NCI-H345 treated with DMSO at 0.1 percent for 48 hours (cell line): ENCODE data around the gene ALDH1L1.

Experiments
- DNase-seq: peaks from one replicate; lab custom pipeline; 2025; ENCODE audit not compliant: unreplicated experiment; lab: John Stamatoyannopoulos, UW

Gene ALDH1L1

DNA sequence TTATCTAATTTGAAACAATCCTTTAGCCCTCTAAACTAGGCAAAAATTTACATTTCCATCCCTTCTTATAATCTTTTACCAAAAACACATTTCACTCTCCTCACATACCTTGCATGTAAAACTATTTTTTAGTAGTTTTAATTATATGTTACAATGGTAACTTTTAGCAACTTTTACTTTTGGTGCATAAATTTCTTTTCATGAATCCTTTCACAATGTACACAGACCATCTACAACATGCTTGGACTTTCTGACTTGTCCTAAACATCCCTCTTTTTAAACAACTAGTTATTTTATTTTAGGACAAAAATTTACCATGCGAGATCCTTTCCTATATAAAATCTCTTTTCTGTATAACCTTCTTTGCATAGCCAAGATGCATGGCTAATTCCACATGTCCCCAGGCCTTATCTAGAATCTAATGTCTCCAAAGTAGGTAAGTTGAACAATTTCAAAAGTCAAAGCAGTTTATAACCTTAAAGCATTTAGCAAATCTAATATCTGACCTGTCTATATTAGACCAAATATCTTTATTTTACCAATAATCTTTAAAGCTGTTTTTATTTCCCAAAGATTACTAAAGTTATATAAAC lies 14.4 kb upstream of the ALDH1L1 start:
- no peak for DNase-seq

DNA sequence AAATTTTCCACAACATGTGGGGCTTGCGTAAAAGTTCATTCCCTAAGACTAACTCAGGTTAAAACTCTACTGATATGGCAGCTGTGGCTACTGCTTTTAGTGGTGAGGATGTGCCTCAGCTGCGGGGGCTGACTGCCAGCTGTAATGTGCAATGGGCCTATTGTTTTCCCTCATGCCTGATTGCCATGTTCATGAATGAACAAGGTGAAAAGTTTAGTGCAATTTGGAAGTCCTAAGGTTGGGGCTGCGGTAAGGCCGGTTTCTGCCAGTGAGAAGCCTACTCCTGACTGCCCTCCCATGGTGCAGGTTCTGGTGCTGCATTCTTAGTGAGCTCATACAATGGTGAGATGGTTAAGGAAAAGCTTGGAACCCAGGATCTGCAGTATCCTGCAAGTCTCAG lies 10.9 kb upstream of the ALDH1L1 start:
- no peak for DNase-seq

- DNase-seq: no peak
Measured at GRCh38 chr3:126187920-126188319, 7.5 kb upstream of the ALDH1L1 start.

DNA sequence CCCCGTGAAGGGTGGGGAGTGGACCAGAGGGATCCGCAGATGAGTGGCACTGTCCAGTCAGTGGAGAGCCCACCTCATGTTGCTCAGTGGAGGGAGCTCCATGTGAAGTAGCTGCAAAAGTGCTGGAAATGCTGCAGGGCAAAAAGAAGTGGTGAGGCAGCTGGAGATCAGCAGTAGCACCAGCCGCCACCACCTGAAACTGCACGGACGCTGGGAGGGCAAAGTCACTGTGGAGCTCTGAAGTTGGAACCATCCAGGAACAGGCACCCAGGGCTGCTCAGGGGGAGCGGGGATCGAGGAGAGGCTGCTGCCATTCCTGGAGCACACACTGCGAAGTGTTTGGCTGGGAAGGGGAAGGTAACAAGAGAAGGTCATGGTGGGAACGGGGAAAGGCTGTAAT lies 6.4 kb upstream of the ALDH1L1 start:
- no peak for DNase-seq

DNA sequence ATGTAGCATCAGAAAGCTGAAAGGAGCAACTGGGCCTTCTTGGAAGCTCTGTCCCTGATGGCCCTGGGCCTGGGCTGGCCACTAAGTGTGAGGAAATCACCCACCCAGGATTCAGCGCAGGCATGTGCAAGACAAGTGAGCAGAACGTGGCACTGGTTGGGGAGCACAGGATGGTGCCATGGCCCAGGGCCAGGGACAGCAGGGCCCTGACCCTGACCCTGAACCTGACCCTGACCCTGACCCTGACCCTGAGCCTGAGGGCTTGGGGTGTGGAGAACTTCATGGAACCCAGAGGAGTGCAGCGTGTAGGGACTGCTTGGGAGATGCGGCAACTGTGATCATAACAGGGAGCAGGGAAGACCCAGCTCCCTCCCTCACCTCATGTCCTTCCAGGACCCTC lies 5.9 kb upstream of the ALDH1L1 start:
- no peak for DNase-seq

GRCh38 chr3:126184465-126185000 lies 4.1 kb upstream of the ALDH1L1 start:
- no peak for DNase-seq

- DNase-seq: no peak
Measured at GRCh38 chr3:126181398-126181725, 976 bp upstream of the ALDH1L1 start.

DNA sequence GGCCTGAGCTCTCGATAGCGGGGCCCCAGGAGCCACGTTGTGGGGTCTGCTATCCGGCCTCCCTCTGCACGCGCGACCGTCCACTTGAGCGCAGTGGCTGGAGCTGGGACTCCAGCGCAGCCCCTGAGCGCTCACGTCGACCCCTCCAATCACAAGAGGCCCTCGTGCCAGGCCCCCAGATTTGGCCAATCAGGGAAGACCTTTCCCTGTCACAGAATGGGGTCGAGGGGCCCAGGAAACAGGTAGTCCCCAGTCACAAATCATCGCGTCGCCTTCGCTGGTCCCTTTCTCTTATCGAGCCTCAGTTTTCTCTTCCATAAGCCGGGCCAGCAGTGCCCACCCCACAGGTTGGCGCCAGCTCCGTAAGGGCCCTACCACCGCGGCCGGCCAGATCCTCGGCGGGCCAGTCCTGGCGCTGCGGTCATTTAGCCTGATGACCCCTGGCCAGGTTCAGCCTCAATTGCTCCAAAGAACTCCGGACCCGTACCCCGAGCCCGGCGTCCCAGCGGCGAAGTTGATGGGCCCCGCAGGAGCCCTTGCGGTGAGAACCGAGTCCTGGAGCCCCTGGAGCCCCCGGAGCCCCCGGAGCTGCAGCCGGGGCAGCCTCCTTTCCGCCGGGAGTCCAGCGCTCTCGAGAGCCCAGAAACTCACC lies 435 bp downstream of the ALDH1L1 start:
- no peak for DNase-seq

- no peak for DNase-seq
Measured at GRCh38 chr3:126170073-126170777, 10.2 kb downstream of the ALDH1L1 start.

- DNase-seq: no peak
Measured at GRCh38 chr3:126167566-126167965, 12.8 kb downstream of the ALDH1L1 start.

GRCh38 chr3:126166009-126166408 lies 14.4 kb downstream of the ALDH1L1 start:
- no peak for DNase-seq

DNA sequence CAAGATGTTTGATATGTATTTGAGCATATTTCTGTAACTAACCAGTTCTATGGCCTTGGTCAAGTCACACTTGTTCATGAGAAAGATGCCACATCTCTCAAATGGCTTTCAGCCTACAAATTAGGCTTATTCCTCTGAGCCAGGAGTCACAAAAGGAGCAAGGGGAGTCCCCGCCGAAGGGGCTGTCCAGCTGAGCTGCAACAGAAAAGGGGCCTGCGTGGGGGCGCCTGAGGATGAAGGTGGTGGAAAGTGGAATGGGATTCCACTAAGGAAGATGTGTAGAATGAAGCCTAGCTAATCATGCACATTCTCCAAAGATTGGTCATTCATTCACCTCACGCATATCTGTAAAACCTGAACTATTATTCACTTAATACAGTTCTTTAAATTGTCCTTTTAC lies 19.1 kb downstream of the ALDH1L1 start:
- no peak for DNase-seq

DNA sequence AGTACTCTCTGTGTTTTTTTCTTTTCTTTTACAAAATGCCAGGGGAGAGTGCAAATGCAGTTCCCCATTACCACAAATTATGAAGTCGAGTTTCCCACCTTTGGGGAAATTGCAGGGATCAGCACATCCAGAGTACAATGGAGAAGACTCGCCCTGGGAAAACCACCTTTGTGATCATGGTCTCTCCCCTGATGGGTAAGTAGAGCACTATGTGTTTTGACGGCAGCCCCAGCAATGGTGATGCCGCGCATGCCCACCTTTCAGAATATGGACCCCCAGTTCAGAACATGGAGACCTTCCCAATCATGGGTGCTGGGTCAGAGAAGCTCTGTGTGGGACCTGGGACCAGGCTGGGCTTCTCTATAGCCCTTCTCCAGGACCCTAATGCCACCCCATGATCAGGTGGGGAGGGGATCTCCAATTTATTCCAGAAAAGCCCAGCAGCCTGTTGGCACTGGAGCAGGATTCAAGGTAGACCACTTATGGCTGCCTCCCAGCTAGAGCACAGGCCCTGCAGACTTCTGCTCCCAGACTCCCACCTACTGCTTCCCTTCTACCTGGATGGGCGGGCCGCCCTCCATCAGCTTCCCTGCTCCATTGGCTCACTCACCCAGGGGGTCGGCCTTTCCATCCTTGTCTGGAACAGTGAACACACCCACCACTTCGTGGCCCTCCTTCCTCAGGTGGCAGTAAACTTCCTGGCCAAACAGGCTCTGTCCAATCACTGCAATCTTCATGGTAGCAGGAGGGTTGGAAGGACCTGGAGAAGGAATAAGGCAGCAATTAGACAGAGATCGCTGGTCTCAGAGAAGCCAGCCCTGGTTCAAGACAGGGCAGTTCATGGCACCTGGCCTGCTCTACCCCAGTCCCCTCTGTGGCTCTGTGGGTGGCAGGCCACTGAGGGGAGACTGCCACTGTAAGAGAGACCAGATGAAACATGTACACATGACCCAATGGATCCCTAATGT lies 19.9 kb downstream of the ALDH1L1 start:
- no peak for DNase-seq

- no peak for DNase-seq
Measured at GRCh38 chr3:126159476-126159875, 20.9 kb downstream of the ALDH1L1 start.

- DNase-seq: no peak
Measured at GRCh38 chr3:126158912-126159454, 21.4 kb downstream of the ALDH1L1 start.

DNA sequence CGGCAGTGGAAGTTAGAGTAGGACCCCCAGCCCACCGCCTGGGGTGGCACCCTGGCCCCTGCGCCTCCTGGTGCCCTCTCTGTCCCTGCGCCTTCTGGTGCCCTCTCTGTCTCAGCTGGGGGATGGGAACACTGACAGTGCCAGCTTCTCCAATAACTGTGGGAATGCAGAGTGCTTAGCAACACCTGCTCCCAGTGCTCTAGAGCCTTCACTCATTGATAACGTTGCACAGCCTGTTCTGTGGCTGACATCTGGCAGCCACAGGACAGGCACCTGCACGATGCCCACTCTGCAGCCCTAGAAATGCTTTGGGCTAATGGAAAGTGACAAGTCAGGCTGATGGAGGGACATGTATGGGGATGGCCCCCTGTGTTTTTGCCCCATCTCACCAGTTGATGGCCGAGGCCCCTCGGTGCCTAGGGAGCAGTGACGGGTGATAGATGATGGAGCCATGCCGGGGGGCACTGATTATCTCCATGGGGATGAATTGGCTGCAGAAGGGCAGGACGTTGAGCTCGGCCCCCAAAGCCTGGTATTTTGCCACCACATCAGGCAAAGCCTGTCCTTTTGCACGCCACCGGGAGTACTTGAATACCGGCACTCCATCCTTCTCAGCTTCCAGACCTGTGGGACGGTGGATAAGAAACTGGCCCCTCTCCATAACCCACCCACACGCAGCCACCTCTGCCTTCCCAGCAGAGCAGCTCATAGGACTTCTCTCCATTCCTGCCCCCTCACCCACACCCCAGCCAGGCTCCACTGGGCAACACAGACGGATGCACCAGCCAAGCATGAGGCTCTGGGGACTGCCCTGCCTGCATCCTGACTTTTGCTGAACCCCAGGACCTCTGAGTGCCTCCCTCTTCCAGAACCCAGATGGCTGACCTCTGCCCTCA lies 22.1 kb downstream of the ALDH1L1 start:
- DNase-seq: no peak

DNA sequence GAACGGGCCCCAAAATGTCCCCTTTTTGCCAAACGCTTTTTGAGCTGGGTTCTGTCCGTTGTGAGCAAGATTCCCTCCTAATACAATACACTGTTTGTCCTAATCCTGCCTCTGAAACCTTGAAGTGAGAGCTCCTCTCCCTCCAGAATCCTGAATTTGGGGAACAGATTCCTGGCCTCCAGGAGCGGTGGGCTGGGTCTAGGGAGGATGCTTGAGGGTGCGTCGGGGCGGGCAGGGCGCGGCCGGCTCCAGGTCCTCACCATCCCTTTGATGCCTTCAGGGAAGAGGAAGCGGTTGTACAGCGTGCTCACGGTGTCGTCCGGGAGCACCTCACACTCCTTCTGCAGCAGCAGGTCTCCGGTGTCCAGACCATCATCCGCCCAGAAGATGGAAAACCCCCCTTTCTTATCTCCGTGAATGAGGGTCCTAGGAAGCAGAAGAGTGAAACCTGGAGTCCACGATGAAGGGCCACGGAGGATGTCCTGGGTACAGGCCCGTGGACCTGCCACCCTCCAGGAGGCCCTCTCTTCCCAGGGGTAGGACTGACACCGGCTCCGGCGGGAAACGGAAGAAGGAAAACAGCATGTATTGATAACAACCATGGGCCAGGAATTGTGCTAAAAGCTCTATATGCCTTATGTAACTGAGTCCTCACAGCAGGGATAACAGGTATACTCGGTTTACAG lies 23.2 kb downstream of the ALDH1L1 start:
- DNase-seq: no peak

GRCh38 chr3:126156468-126156867 lies 23.9 kb downstream of the ALDH1L1 start:
- DNase-seq: no peak

GRCh38 chr3:126155819-126156218 lies 24.6 kb downstream of the ALDH1L1 start:
- DNase-seq: no peak
